ENCODE results near the gene TRAF1. TPM values are rescaled to one million over a fixed set of nuclear protein-coding genes. Genes with fewer than 3 reads are reported as not detected.

TRAF1 gene
- total and polyA plus RNA-seq, 4 donors, result 0.38 to 2.6 (median 0.71) TPM

- TF ChIP-seq EGR1 (IDR thresholded peaks at IDR 0.05; ENCODE audit: low read depth in 2 of 2), result no peak
- no peak for TF ChIP-seq ZBTB33 (IDR thresholded peaks at IDR 0.05)
- no peak for TF ChIP-seq FOXA2 (IDR thresholded peaks at IDR 0.05)
- TF ChIP-seq NR2F2 (IDR thresholded peaks at IDR 0.05), result no peak
- no peak for TF ChIP-seq JUND (IDR thresholded peaks at IDR 0.05)
- no peak for TF ChIP-seq MAX (IDR thresholded peaks at IDR 0.05)
- TF ChIP-seq, protein P1, sequence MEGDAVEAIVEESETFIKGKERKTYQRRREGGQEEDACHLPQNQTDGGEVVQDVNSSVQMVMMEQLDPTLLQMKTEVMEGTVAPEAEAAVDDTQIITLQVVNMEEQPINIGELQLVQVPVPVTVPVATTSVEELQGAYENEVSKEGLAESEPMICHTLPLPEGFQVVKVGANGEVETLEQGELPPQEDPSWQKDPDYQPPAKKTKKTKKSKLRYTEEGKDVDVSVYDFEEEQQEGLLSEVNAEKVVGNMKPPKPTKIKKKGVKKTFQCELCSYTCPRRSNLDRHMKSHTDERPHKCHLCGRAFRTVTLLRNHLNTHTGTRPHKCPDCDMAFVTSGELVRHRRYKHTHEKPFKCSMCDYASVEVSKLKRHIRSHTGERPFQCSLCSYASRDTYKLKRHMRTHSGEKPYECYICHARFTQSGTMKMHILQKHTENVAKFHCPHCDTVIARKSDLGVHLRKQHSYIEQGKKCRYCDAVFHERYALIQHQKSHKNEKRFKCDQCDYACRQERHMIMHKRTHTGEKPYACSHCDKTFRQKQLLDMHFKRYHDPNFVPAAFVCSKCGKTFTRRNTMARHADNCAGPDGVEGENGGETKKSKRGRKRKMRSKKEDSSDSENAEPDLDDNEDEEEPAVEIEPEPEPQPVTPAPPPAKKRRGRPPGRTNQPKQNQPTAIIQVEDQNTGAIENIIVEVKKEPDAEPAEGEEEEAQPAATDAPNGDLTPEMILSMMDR (IDR thresholded peaks at IDR 0.05; ENCODE audit: low read depth, low read length, missing input control), result no peak
- TF ChIP-seq REST (IDR thresholded peaks at IDR 0.05), result no peak
- no peak for TF ChIP-seq HNF4G (IDR thresholded peaks at IDR 0.05)
- TF ChIP-seq GABPA (IDR thresholded peaks at IDR 0.05 in 1 of 2, conservative IDR thresholded peaks at IDR 0.05 in 1 of 2), result no peak
- TF ChIP-seq YY1 (IDR thresholded peaks at IDR 0.05), result no peak
- TF ChIP-seq TAF1 (conservative IDR thresholded peaks at IDR 0.05), result no peak
- TF ChIP-seq HNF4A (conservative IDR thresholded peaks at IDR 0.05), result no peak
- no peak for TF ChIP-seq SP1 (IDR thresholded peaks at IDR 0.05)
- no peaks in the 10 kb centered on the region for H3K9me3 ChIP-seq (ENCODE audit: control insufficient read depth in 4 of 4, low read length in 3 of 4)
- no peak for DNase-seq (ENCODE audit: low spot score)
- H3K9ac ChIP-seq (ENCODE audit: low read depth in 1 of 2, low read length in 2 of 2), result peak overlapping the region in 1 of 2 donors; percentile 55
- H3K27ac ChIP-seq (ENCODE audit: low read depth in 1 of 2, low read length in 2 of 2), result peak overlapping the region; percentile 6 to 63
- H3K27me3 ChIP-seq (ENCODE audit: control insufficient read depth in 4 of 4, insufficient read depth in 4 of 4, low read length in 3 of 4), result no peaks in the 10 kb centered on the region
- no peak overlapping the region for H3K4me3 ChIP-seq (ENCODE audit: low read depth in 1 of 3, low read length in 3 of 3)
- H3K4me1 ChIP-seq (ENCODE audit: control insufficient read depth in 4 of 4, insufficient read depth in 4 of 4, low read length in 3 of 4), result peaks cover 5 to 32% (median 19%) of the 10 kb centered on the region in 4 donors
- WGBS, result 79% methylated on average over 6 of the region's 6 CpGs
- no peaks in the 10 kb centered on the region for H3K36me3 ChIP-seq (ENCODE audit: control insufficient read depth in 4 of 4, insufficient read depth in 3 of 4, low read depth in 1 of 4, low read length in 3 of 4)
Observed at GRCh38 chr9:120932086-120932823, 5.7 kb upstream of the TRAF1 start.

All from liver (tissue), 9 donors.